Mucosa of descending colon (tissue), 3 donors: Measurements from ENCODE around the gene NFIC. TPM values are rescaled to one million over a fixed set of nuclear protein-coding genes. Genes with fewer than 3 reads are reported as not detected.
A peak's percentile ranks its signal among the peaks of the same experiment; 100 is the strongest.
"Not testable (repeated sequence)": the region's sequence is repeated elsewhere in the genome, so short reads cannot be mapped to it uniquely, and the experiment has no call there.

Experiments used
- ATAC-seq: fragments of 200-7000 bp; cut with Tn5 transposase; one replicate; pipeline ENCODE4 v1.9.1; 2020; ENCODE audit warnings: mild to moderate bottlenecking, moderate library complexity
- DNase-seq, 3 donors: peaks; one replicate each; pipeline ENCODE4 v3.0.0-alpha.2; 2020
- H3K36me3 ChIP-seq: fragments of 200-600 bp; one replicate; pipeline ENCODE4 v1.8.0; 2021; ENCODE audit warnings: low read depth, mild to moderate bottlenecking
- H3K4me1 ChIP-seq: fragments of 200-600 bp; one replicate; pipeline ENCODE4 v1.8.0; 2021; ENCODE audit warnings: low read depth, mild to moderate bottlenecking
- H3K4me3 ChIP-seq: fragments of 200-600 bp; one replicate; pipeline ENCODE4 v1.8.0; 2021; ENCODE audit warnings: mild to moderate bottlenecking
- H3K9me3 ChIP-seq: fragments of 200-600 bp; one replicate; pipeline ENCODE4 v1.8.0; 2021; ENCODE audit warnings: mild to moderate bottlenecking
- intact Hi-C, 2 donors: fragments of 100-400 bp; cut with DNase I in 1 of 2; cut with micrococcal nuclease in 1 of 2; formaldehyde crosslinking; loops; one replicate each; pipeline versions ENCODE4 v1.11.0 to v1.11.1; 2022; cut with DNase I, micrococcal nuclease
- total RNA-seq, 3 donors: library from RNA; stranded (reverse); fragmentation: NEBNext Ultra II Directional in 2 of 3; extraction: Animal tissue kit (Norgen Biotek cat#: 25700) in 2 of 3; gene quantifications; one replicate each; pipeline versions ENCODE4 v1.2.1 to v1.2.4, GENCODE V29; 2021 to 2023
- TF ChIP-seq, protein P1 (sequence below): fragments of 200-600 bp; IDR thresholded peaks from one replicate; pipeline ENCODE4 v1.8.0; 2022; ENCODE audit warnings: antibody characterized with exemption, mild to moderate bottlenecking
- donor health status: DM: no; HTN: no; CAD: no; lungs with moderate emphysema.
- donor health status: DM: no; HTN: no; CAD: no.
- donor health status: DM: no; HTN: yes; CAD: no.

NFIC gene
- total RNA-seq, 3 donors from 2014 or later = 38.4 to 210 (median 79.3) TPM

DNA sequence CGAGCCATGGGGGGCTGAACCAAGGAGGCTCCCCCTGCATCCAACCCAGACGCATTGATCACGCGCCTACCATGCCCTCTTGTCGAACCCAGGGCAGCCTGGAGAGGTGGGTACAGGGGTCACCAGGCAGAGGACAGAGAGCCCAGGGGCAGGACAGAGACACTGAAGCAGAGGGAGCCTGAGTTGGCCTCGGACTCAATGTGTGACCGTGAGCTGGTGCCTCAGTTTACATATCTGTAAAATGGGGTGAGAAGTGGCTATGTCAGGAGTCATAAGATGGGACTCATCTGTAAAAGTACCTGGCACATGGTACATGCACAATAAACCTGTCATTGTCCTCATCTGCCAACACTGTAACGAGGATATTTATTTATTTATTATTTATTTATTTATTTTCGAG lies 24.1 kb upstream of the NFIC start:
- no peak overlapping the region for H3K4me3 ChIP-seq
- no peaks in the 10 kb centered on the region for H3K36me3 ChIP-seq
- H3K9me3 ChIP-seq = no peaks in the 10 kb centered on the region
- intact Hi-C loops = no loop called here
- peaks cover 29% of the 10 kb centered on the region for H3K4me1 ChIP-seq
- DNase-seq (no peak), ATAC-seq (no peak)
- TF ChIP-seq, protein P1, sequence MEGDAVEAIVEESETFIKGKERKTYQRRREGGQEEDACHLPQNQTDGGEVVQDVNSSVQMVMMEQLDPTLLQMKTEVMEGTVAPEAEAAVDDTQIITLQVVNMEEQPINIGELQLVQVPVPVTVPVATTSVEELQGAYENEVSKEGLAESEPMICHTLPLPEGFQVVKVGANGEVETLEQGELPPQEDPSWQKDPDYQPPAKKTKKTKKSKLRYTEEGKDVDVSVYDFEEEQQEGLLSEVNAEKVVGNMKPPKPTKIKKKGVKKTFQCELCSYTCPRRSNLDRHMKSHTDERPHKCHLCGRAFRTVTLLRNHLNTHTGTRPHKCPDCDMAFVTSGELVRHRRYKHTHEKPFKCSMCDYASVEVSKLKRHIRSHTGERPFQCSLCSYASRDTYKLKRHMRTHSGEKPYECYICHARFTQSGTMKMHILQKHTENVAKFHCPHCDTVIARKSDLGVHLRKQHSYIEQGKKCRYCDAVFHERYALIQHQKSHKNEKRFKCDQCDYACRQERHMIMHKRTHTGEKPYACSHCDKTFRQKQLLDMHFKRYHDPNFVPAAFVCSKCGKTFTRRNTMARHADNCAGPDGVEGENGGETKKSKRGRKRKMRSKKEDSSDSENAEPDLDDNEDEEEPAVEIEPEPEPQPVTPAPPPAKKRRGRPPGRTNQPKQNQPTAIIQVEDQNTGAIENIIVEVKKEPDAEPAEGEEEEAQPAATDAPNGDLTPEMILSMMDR = no peak

GRCh38 chr19:3342962-3343361 lies 23.4 kb upstream of the NFIC start:
- H3K4me3 ChIP-seq, intact Hi-C loops, DNase-seq, ATAC-seq, H3K36me3 ChIP-seq, H3K9me3 ChIP-seq: not testable (repeated sequence)
- H3K4me1 ChIP-seq = peaks cover 22% of the 10 kb centered on the region

DNA sequence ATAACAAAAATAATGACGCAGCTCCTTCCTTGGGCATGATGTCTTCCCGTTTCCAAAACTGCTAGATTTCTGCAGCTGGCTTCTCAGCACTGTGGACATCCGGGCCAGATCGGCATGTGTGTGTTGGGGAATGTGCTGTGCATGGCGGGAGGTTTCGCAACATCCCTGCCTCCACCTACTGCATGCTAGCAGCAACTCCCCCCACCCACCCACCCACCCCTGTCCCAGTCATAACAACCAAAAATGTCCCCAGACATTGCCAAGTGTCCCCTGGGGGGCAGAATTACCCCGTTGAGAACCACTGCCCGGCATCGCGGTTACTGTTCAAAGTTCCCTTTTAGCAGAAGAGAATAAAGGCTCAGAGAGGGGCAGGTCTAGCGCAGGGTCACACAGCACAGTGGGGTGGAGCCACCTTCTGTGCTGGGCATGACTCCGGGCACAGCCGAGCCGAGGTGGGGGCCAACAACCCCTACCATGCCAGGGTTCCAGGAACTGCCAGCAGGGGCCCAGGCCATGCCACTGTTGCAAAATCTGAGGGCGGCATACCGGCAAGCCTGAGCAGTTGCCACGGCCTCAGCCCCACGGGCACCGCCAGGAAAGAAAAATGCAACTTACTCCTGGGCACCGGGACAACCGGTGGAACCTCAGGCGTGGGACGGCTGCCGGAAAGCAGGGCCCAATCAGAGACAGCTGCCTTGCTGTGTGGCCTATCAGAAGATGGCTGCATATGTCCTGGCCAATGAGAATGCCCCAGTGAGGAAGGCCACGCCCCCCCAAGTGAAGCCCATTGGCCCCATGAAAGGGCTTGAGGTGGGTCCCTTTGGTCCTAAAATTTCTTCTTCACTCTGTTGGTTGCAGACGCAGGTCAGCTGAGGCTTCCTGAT lies 22.5 kb upstream of the NFIC start:
- intact Hi-C loops = no loop called here

DNA sequence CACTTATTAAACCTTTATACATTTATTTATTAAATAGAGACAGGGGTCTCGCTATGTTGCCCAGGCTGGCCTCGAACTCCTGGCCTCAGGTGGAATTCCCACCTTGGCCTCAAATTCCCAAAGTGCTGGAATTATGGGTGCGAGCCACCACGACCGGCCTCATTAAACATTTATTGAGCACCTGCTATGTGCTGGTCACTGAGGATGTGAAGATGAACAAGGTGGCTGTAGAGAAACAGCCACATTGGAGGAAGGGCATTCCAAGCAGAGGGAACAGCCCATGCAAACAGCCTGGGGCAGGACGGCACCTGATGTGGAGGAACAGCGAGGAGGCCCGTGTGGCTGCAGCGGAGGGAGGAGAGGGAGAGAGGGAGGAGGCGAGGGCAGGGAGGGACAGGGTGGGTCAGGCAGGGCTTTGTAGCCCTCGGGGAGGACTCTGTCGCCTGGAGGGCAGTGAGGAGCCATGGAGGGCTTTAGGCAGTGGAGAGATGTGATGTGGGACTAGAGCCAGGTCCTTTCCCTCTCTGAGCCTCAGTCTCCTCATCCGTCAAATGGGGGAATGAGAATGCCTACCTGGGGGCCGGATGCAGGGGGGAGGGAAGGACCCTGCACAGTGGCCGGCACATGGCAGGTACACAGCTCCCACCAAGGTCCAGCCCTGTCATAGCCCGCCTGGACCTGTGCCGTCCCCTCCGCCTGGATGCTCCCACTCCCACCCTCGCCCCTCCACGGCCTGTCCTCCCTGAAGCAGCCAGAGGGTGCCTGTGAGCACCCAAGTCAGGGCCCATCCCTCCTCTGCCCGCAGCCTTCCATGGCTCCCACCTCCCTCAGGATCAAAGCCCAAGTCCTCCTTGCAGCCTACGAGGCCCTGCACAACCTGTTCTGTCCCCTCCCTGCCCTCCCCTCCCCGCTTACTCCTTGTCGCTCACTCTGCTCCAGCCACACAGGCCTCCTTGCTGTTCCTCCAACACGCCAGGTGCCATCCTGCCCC lies 21.5 kb upstream of the NFIC start:
- H3K4me1 ChIP-seq = peaks cover 11% of the 10 kb centered on the region

More for the DNA sequence above, 22.5 kb upstream of the NFIC start:
- TF ChIP-seq, protein P1 = no peak
- ATAC-seq (peak; percentile 83), DNase-seq (peak; percentile 63 to 83 (median 73))
- Histone ChIP-seq H3K4me3 (no peak overlapping the region), H3K4me1 (peaks cover 13% of the 10 kb centered on the region), H3K9me3 (no peaks in the 10 kb centered on the region), H3K36me3 (no peaks in the 10 kb centered on the region)

DNA sequence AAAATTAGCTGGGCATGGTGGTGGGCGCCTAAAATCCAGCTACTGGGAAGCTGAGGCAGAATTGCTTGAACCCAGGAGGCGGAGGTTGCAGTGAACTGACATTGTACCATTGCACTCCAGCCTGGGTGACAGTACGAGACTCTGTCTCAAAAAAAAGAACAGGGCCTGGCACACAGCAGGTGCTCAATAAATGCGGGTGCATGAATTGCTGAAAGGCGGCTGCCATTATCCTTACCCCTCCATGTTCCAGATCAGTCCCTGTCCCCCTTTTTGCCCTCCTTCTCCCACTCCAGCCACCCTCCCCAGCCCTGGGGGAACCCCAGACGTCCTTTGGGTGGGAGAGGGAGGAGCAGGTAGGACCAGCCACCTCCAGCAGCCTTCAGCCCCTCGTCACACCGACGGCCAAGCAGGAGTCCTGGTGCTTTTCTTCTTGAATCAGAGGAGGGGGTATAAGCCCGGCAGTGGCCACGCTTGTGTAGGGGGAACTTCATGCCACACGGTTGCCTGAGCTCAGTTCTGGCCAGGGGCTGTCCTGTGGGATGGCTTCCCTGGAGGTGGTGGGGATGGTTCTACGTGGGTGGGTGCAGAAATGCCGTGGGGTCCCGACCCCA lies 20.4 kb upstream of the NFIC start:
- Histone ChIP-seq H3K4me1 (peaks cover 21% of the 10 kb centered on the region), H3K4me3 (no peak overlapping the region)

More for the DNA sequence above, 21.5 kb upstream of the NFIC start:
- Histone ChIP-seq H3K36me3 (no peaks in the 10 kb centered on the region), H3K4me3 (no peak overlapping the region), H3K9me3 (no peaks in the 10 kb centered on the region)
- ATAC-seq (no peak), DNase-seq (no peak)
- TF ChIP-seq, protein P1 = no peak
- intact Hi-C loops = no loop called here

More for the DNA sequence above, 20.4 kb upstream of the NFIC start:
- intact Hi-C loops = no loop called here
- TF ChIP-seq, protein P1 = no peak
- DNase-seq = no peak
- H3K36me3 ChIP-seq = no peaks in the 10 kb centered on the region
- no peaks in the 10 kb centered on the region for H3K9me3 ChIP-seq
- ATAC-seq = no peak
